Fibroblast of skin of right quadriceps (primary cell): Measurements from ENCODE around the gene DOCK11.
"Not testable (repeated sequence)": the region's sequence is repeated elsewhere in the genome, so short reads cannot be mapped to it uniquely, and the experiment has no call there.

ENCODE experiments used
- DNase-seq: peaks from one replicate; pipeline ENCODE4 v3.0.0-alpha.2; 2013

DOCK11 gene

DNA sequence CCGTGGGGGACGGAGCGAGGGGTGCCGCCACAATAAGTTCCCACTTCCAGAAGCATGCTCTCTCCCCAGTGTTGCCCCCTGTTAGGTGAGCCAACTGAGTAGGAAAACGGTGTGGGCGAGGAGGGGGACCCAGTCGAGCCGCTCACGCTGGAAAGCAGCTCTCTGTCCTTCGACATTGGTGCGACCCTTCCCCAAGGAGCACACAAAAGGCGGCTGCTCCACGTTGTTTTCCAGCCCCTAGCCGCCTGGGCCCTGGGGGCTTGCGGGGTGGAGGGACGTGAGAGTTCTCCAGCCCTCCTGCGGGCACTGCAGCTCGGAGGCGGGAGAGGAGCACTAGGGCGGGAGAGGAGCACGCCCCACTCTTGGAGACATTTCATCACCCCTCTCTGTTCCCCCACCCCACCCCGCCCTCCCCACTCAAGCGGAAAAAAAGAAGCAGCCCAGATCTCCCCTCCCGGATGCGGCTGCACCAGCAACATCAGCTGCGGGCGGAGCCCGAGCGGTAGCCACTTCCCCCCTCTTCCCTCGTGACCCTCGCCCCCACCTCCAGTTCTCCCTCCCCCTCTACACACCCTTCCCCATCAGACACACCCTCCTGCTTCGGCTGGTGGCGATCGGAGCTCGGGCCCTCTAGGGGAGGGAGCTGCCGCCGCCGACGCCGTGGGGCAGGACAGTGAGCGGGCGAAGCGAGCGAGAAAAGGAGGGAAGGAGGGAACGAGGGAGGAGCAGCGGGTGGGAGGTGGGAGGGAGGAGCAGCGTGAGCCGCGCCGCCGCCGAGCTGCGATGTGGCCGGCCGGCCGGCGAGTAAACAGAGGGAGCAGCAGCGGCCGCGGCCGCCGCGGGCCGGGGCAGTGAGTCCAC, at the start of gene DOCK11:
TSS of gene DOCK11 (plus strand) at position 755 of the 861 bp plus-strand sequence. CDS start 157 bp downstream, outside the sequence.
- DNase-seq = peak; percentile 89

- DNase-seq = peak; percentile 6
These were observed 47.3 kb upstream of the DOCK11 start for GRCh38 chrX:118448273-118448783.

DNA sequence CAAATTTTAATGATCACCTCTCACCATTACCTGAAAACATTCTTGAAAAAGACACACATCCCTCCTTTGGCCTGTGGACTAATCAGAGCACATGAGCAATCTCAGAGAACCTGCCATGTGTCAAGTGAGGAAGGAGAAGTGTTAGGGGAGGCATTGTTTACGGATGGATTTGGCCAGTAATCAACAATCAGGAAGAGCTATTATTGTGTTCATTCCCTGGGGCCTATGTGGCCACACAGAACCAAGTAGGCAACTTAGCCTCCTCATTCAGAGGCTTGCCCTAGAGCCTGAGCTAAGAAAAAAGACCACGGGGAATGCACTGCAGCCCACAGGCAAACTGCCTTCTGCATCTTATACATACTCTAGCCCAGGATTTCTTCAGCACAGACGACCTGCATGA, 40.6 kb upstream of the DOCK11 start:
- DNase-seq = no peak

DNA sequence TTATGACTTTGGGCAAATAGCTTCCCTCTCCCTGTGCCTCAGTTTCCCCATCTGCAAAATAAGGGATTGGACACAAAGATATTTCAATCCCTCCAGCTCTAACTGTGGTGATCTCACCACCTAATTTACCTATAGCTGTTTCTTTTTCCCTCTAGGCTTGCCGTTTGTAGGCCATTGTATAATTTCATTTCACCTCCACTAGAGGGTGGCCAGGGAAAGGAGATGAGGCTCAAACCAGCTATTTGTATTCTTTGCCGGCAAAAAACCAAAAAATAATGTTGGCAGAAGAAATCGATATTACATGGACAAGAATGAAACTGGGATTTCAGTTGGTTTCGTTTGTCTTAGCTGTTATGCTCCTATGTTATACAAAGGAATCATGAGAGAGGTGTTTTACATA, 36.1 kb upstream of the DOCK11 start:
- peak; percentile 48 for DNase-seq

GRCh38 chrX:118464501-118464900, 31.1 kb upstream of the DOCK11 start:
- DNase-seq = no peak

GRCh38 chrX:118468122-118468521, 27.5 kb upstream of the DOCK11 start:
- no peak for DNase-seq

GRCh38 chrX:118470721-118471347, 24.8 kb upstream of the DOCK11 start:
- DNase-seq = not testable (repeated sequence)

DNA sequence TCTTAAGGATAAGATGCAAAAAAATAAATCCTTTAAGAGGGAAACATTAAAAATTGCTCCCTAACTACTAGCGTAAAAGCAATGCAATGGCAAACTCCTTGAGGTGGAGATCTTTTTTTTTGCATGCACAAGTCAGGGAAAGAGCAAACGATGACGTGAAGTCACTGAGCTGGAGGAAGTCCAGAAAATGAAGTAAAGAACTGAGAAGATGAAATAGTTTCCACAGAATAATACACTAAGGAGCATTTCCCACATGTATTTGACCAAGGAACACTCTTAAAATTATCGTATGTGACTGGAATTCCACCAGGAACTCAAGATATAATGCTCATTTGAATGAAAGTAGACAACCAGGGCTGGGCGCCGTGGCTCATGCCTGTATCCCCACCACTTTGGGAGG, 21.0 kb upstream of the DOCK11 start:
- DNase-seq = peak; percentile 10

DNA sequence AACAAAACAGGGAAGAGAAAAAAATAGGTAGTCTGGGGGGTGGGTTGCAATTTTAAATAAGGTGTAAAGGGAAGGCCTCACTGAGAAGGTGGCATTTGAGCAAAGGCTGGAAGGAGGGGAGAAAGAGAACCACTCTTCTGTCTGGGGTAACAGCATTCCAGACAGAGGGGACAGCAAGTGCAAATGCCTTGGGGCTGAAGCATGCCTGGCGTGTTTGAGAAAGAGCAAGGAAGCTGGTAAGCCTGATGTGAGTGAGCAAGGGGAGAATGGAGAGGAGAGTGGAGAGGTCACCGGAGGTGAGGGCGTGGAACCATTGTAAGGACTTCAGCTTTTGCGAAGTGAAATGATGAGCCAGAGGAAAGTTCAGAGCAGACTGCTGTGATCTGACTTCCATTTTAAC, 19.7 kb upstream of the DOCK11 start:
- no peak for DNase-seq

DNA sequence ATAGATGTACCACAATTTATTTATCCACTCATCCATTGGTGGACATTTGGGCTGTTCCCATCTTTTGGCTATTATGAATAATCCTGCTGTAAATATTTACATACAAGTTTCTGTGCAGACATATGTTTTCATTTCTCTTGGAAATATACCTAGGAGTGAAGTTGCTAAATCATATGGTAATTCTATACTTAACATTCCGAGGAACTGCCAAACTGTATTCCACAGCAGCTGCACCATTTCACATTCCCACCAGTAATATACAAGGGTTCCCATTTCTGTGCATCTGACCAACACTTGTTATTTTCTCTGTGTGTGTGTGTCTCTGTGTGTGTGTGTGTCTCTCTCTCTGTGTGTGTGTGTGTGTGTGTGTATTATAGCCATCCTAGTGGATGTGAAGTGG, 15.4 kb upstream of the DOCK11 start:
- DNase-seq = no peak

GRCh38 chrX:118482384-118482783, 13.2 kb upstream of the DOCK11 start:
- not testable (repeated sequence) for DNase-seq

DNA sequence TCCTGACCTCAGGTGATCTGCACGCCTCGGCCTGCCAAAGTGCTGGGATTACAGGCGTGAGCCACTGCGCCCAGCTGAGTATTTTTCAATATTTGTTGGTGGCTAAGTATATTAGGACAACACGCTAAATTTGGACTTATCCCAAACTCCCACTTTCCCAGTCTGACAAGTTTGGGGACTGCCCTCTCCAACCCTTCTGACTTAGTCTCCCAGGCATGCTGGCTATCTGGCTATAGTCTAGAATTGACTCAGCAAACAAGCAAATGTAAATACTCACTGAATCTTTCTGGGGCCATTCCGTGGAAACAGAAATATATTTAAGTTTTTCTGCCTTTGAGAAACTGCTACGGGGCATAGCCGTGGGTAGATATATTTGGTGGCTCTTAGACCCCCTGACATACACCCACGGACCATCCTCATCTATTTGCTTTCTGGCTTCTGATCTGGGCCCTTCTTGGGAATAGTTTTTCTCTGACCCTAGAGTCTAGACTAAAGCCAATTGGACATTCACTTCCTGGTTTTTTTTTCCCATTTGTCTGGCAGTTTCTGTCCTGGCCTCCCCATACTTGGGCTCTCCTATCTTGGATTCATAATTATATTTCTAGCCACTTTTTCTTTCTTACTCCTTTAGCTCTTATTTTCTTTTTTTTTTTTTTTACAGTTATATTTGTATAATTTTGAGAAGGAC, 11.3 kb upstream of the DOCK11 start:
- DNase-seq = no peak

DNA sequence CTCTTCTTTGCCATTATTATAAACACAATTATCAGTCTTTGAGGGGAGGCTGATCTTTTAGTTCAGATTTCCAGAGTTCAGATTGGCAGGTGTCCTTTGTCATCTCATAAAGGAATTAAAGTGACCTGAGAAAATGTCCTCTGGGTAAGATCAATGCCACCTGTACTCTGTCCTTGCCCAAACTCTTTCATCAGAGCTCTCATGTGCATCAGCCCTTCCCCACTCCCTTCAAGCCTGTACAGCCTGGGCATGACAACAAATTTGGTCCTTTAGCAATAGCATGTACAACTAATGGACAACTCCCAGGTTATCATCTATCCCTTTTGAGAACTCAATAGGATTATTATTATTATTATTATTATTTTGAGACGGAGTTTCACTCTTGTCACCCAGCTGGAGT, 8.9 kb upstream of the DOCK11 start:
- DNase-seq = not testable (repeated sequence)

GRCh38 chrX:118493016-118493415, 2.6 kb upstream of the DOCK11 start:
- no peak for DNase-seq

- no peak for DNase-seq
These were observed 1.8 kb upstream of the DOCK11 start for GRCh38 chrX:118493653-118494297.

GRCh38 chrX:118495958-118496762, 545 bp downstream of the DOCK11 start:
- peak; percentile 23 for DNase-seq

DNA sequence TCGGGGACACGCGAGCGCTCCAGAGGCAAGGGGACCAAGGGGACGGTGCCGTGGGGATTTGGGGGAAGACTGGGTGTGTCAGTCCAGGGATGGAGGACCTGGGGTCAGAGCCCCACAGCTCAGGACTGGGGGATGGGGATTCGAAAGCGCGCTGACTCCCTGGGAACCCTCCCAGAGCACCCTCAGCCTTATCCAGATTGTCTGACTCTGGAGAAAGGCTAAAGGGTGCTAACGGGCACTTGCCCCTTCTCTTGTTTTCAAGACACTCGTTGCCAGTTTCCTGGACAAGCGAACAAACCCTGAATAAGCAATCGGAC, 1.1 kb downstream of the DOCK11 start:
- no peak for DNase-seq

DNA sequence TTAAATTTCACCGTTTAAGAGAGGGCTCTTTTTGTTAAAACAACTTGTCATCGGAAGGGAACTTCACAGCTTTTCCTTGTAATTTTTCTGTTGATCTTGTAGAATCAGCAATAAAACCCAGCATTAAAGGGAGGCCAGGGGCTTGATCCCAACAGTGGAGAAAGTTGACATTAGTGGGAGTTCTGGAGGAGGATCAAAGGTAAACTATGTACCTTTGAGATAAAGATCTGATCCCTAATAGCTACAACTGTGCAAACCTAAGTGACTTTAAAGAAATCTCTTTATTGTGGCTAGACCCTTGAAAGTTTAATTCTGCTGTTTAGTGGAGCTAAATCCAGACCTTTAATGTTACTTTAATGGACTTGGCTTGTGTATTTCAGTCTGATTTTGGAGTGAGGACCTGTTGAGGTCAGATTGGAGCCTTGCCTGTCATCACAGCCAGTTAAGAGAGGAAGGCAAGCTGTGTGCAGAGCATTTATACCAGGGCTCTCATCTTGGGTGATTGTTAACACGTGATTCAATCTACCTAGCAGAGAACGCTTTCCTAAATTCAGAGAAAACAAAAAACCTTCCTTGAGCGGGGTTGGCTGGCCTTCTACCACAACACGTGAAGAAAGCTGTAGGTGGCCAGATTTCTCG, 1.7 kb downstream of the DOCK11 start:
- DNase-seq = no peak

DNA sequence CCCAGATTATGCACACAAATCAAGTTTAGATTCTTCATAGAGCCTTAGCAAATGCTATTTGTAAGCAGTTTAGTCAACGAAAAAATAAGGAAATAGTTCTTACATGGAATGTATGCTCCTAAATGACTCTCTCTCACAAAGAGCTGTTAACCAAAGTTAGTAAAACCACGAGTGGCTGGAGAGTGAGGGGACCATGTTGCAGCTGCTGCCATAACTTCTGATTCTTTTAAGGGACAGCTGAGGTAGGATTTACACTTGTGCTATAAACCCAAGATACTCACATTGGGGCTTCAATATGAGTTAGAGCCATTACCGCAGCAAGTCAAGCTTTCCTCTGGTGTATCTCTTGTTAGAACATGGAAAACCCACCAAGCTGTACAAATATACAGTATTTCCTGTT, 2.7 kb downstream of the DOCK11 start:
- no peak for DNase-seq

- DNase-seq = no peak
These were observed 3.1 kb downstream of the DOCK11 start for GRCh38 chrX:118498755-118499154.

DNA sequence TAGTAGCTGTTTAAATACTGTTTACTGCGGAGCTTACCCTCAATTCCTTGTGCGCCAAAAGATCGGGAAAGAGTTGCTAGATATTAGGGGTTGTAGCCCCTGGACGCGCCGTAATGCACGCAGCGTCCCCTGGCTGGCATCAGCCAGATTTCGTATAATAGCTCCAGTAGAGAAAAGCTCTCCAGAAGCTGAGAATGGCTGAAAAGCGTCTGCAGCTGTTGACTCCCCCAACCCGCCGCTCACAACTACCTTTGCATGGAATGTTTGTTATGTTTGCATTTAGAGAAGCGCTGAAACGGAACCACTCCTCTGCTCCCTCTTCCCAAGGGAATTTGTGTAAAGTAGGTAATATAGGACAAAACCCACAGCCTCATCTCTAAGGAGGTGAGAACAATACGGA, 3.7 kb downstream of the DOCK11 start:
- DNase-seq = no peak
